Measurements from ENCODE around the gene KCNAB1.

KCNAB1 gene

DNA sequence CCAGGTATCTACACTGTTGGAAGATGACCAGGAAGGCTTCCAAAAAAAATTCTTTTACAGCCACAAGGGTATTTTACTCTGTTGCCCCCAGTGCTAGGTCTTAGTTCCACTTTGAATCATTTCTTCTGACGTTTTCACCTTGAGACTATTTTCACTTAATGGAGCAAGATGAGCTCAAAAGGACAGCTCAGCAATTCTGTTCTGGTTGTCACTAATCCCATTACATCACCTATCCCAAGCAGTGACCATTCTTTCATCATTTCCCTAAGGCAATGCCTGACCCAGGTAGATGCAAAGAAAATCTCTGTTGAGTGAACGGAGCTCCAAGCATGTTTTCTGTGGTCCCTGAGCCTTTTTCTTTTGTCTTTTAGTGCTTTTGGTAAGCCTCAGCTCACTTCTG, 210.0 kb downstream of the KCNAB1 start:
- in situ Hi-C loops (cut with HindIII; ENCODE audit: low sequenced_read_pairs): no loop called here
- TF ChIP-seq, protein P1, sequence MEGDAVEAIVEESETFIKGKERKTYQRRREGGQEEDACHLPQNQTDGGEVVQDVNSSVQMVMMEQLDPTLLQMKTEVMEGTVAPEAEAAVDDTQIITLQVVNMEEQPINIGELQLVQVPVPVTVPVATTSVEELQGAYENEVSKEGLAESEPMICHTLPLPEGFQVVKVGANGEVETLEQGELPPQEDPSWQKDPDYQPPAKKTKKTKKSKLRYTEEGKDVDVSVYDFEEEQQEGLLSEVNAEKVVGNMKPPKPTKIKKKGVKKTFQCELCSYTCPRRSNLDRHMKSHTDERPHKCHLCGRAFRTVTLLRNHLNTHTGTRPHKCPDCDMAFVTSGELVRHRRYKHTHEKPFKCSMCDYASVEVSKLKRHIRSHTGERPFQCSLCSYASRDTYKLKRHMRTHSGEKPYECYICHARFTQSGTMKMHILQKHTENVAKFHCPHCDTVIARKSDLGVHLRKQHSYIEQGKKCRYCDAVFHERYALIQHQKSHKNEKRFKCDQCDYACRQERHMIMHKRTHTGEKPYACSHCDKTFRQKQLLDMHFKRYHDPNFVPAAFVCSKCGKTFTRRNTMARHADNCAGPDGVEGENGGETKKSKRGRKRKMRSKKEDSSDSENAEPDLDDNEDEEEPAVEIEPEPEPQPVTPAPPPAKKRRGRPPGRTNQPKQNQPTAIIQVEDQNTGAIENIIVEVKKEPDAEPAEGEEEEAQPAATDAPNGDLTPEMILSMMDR (IDR thresholded peaks at IDR 0.05; ENCODE audit: low read depth, low read length): no peak
- no peak overlapping the region for H3K4me3 ChIP-seq (ENCODE audit: low read depth, low read length)
- DNase-seq (ENCODE audit: low read depth, low spot score): no peak

GRCh38 chr3:156332304-156332703, 211.9 kb downstream of the KCNAB1 start:
- no peak for DNase-seq (ENCODE audit: low read depth, low spot score)
- in situ Hi-C loops (cut with HindIII; ENCODE audit: low sequenced_read_pairs): no loop called here
- TF ChIP-seq, protein P1 (IDR thresholded peaks at IDR 0.05; ENCODE audit: low read depth, low read length): no peak
- H3K4me3 ChIP-seq (ENCODE audit: low read depth, low read length): no peak overlapping the region

GRCh38 chr3:156334841-156335545, 214.6 kb downstream of the KCNAB1 start:
- DNase-seq (ENCODE audit: low read depth, low spot score): no peak
- no peak overlapping the region for H3K4me3 ChIP-seq (ENCODE audit: low read depth, low read length)
- in situ Hi-C loops (cut with HindIII; ENCODE audit: low sequenced_read_pairs): no loop called here
- TF ChIP-seq, protein P1 (IDR thresholded peaks at IDR 0.05; ENCODE audit: low read depth, low read length): no peak

DNA sequence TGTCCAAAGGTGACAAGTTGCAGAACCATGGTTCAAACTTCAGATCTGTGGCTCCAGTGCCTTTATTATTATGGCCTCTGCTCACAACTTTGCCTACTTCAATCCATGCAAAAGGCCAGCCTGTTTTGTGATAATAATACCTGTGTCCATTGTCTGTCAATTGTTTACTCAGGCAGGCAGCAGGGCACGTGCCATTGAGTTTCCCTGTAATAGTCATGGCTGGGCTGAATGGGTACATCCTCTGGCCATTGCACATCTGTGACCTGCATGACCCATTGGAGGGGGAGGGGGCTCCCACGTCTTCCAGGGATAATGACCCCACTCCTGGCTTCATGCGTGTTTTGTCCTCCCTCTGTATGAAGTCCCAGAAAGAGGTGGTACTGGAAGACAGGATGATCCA, 219.1 kb downstream of the KCNAB1 start:
- TF ChIP-seq, protein P1 (IDR thresholded peaks at IDR 0.05; ENCODE audit: low read depth, low read length): no peak
- H3K4me3 ChIP-seq (ENCODE audit: low read depth, low read length): no peak overlapping the region
- DNase-seq (ENCODE audit: low read depth, low spot score): no peak
- in situ Hi-C loops (cut with HindIII; ENCODE audit: low sequenced_read_pairs): no loop called here

GRCh38 chr3:156341332-156341731, 221.0 kb downstream of the KCNAB1 start:
- in situ Hi-C loops (cut with HindIII; ENCODE audit: low sequenced_read_pairs): no loop called here
- no peak overlapping the region for H3K4me3 ChIP-seq (ENCODE audit: low read depth, low read length)
- TF ChIP-seq, protein P1 (IDR thresholded peaks at IDR 0.05; ENCODE audit: low read depth, low read length): no peak
- no peak for DNase-seq (ENCODE audit: low read depth, low spot score)

- TF ChIP-seq, protein P1 (IDR thresholded peaks at IDR 0.05; ENCODE audit: low read depth, low read length): no peak
- no peak for DNase-seq (ENCODE audit: low read depth, low spot score)
- H3K4me3 ChIP-seq (ENCODE audit: low read depth, low read length): no peak overlapping the region
- in situ Hi-C loops (cut with HindIII; ENCODE audit: low sequenced_read_pairs): no loop called here
These were observed 221.5 kb downstream of the KCNAB1 start for GRCh38 chr3:156341831-156342416.
